H9 (cell line): ENCODE data around the gene MAL. TPM values are rescaled to one million over a fixed set of nuclear protein-coding genes. Genes with fewer than 3 reads are reported as not detected.

ENCODE experiments used
- DNase-seq: peaks from one replicate; pipeline ENCODE4 v3.0.0-alpha.2; 2017
- H2AFZ ChIP-seq: one replicate; pipeline ENCODE4 v1.6.1; 2013; ENCODE audit warnings: mild to moderate bottlenecking, low read length, control low read depth, moderate library complexity
- H2AK5ac ChIP-seq: 2 replicates; pipeline ENCODE4 v1.6.1; 2013; ENCODE audit warnings: low read length, control low read depth, mixed read lengths; ENCODE audit not compliant: insufficient read length
- H2BK120ac ChIP-seq: one replicate; pipeline ENCODE4 v1.6.1; 2013; ENCODE audit warnings: low read depth, mild to moderate bottlenecking, low read length, control low read depth, inconsistent platforms; ENCODE audit not compliant: poor library complexity, severe bottlenecking
- H2BK12ac ChIP-seq: 2 replicates; pipeline ENCODE4 v1.6.1; 2013; ENCODE audit warnings: low read length, control low read depth, mixed read lengths, low read depth; ENCODE audit not compliant: insufficient read length
- H2BK15ac ChIP-seq: 2 replicates; pipeline ENCODE4 v1.6.1; 2013; ENCODE audit warnings: low read depth, low read length, control low read depth
- H2BK20ac ChIP-seq: one replicate; pipeline ENCODE4 v1.6.1; 2013; ENCODE audit warnings: low read depth, mild to moderate bottlenecking, low read length, control low read depth, inconsistent platforms; ENCODE audit not compliant: poor library complexity, severe bottlenecking
- H2BK5ac ChIP-seq: 2 replicates; pipeline ENCODE4 v1.6.1; 2013; ENCODE audit warnings: low read length, control low read depth, mixed read lengths; ENCODE audit not compliant: insufficient read length
- H3K14ac ChIP-seq: 2 replicates; pipeline ENCODE4 v1.6.1; 2013; ENCODE audit warnings: low read length, control low read depth; ENCODE audit not compliant: insufficient read depth
- H3K18ac ChIP-seq: 2 replicates; pipeline ENCODE4 v1.6.1; 2013; ENCODE audit warnings: low read depth, mild to moderate bottlenecking, mixed read lengths, low read length, control low read depth; ENCODE audit not compliant: insufficient read length
- H3K23ac ChIP-seq: 2 replicates; pipeline ENCODE4 v1.6.1; 2013; ENCODE audit warnings: low read length, control low read depth, mixed read lengths, low read depth; ENCODE audit not compliant: insufficient read length
- H3K23me2 ChIP-seq: 2 replicates; pipeline ENCODE4 v1.6.1; 2013; ENCODE audit warnings: low read depth, mild to moderate bottlenecking, mixed read lengths, low read length, control low read depth; ENCODE audit not compliant: insufficient read length, poor library complexity, severe bottlenecking
- H3K27ac ChIP-seq: 2 replicates; pipeline ENCODE4 v1.5.1; 2013; ENCODE audit warnings: low read length, control low read depth, mixed read lengths, low read depth; ENCODE audit not compliant: insufficient read length
- H3K27me3 ChIP-seq: 2 replicates; pipeline ENCODE4 v1.6.1; 2013; ENCODE audit warnings: low read length, control low read depth, inconsistent platforms; ENCODE audit not compliant: insufficient read depth
- H3K4ac ChIP-seq: 2 replicates; pipeline ENCODE4 v1.6.1; 2013; ENCODE audit warnings: low read depth, mild to moderate bottlenecking, control low read depth, inconsistent platforms, low read length, moderate library complexity
- H3K4me1 ChIP-seq: 2 replicates; pipeline ENCODE4 v1.6.1; 2013; ENCODE audit warnings: low read length, control low read depth, inconsistent platforms; ENCODE audit not compliant: insufficient read depth
- H3K4me2 ChIP-seq: 2 replicates; pipeline ENCODE4 v1.6.1; 2013; ENCODE audit warnings: low read length, control low read depth, mixed read lengths; ENCODE audit not compliant: insufficient read length, insufficient read depth
- H3K56ac ChIP-seq: 2 replicates; pipeline ENCODE4 v1.6.1; 2013; ENCODE audit warnings: low read depth, mild to moderate bottlenecking, mixed read lengths, low read length, control low read depth; ENCODE audit not compliant: insufficient read length
- H3K79me1 ChIP-seq: 2 replicates; pipeline ENCODE4 v1.6.1; 2013; ENCODE audit warnings: low read depth, mild to moderate bottlenecking, moderate library complexity, low read length, control low read depth, inconsistent platforms; ENCODE audit not compliant: insufficient read depth, poor library complexity, severe bottlenecking
- H3K79me2 ChIP-seq: 2 replicates; pipeline ENCODE4 v1.6.1; 2013; ENCODE audit warnings: low read length, control low read depth, inconsistent platforms; ENCODE audit not compliant: insufficient read depth
- H3K9ac ChIP-seq: 2 replicates; pipeline ENCODE4 v1.6.1; 2013; ENCODE audit warnings: low read length, control low read depth, mixed read lengths; ENCODE audit not compliant: insufficient read length; ENCODE audit errors: extremely low read depth
- H3K9me3 ChIP-seq: one replicate; pipeline ENCODE4 v1.6.1; 2013; ENCODE audit warnings: low read depth, low read length, inconsistent platforms; ENCODE audit not compliant: control insufficient read depth
- H3T11ph ChIP-seq: one replicate; pipeline ENCODE4 v1.6.1; 2013; ENCODE audit warnings: mild to moderate bottlenecking, low read length, control low read depth, inconsistent platforms
- H4K20me1 ChIP-seq: one replicate; pipeline ENCODE4 v1.6.1; 2013; ENCODE audit not compliant: control insufficient read depth, insufficient read length, insufficient read depth
- H4K5ac ChIP-seq: 2 replicates; pipeline ENCODE4 v1.6.1; 2013; ENCODE audit warnings: low read depth, mild to moderate bottlenecking, mixed read lengths, low read length, control low read depth; ENCODE audit not compliant: insufficient read length
- H4K8ac ChIP-seq: replicated peaks from 2 replicates; pipeline ENCODE4 v1.6.1; 2013; ENCODE audit warnings: low read length, control low read depth, mixed read lengths, low read depth; ENCODE audit not compliant: insufficient read length
- H4K91ac ChIP-seq: 2 replicates; pipeline ENCODE4 v1.6.1; 2013; ENCODE audit warnings: low read depth, mild to moderate bottlenecking, moderate library complexity, mixed read lengths, low read length, control low read depth; ENCODE audit not compliant: insufficient read length
- H3K27ac Mint-ChIP-seq, 3 experiments: 2 replicates in 2 of 3; 3 replicates in 1 of 3; pipeline ENCODE4 v1.8.0; 2020 to 2021; ENCODE audit warnings: mixed read lengths in 3 of 3, mild to moderate bottlenecking in 1 of 3, moderate library complexity in 1 of 3
- H3K27me3 Mint-ChIP-seq: 2 replicates; pipeline ENCODE4 v1.8.0; 2021; ENCODE audit warnings: low read depth, mild to moderate bottlenecking, moderate library complexity, mixed read lengths
- H3K36me3 Mint-ChIP-seq, 3 experiments: 2 replicates in 2 of 3; 3 replicates in 1 of 3; pipeline ENCODE4 v1.8.0; 2020 to 2021; ENCODE audit warnings: low read depth in 3 of 3, mixed read lengths in 3 of 3; ENCODE audit not compliant: insufficient read depth in 1 of 3
- H3K4me1 Mint-ChIP-seq, 2 experiments: 2 replicates each; pipeline ENCODE4 v1.8.0; 2020; ENCODE audit warnings: mixed read lengths in 2 of 2
- H3K4me3 Mint-ChIP-seq, 2 experiments: 2 replicates in 1 of 2; 3 replicates in 1 of 2; pipeline ENCODE4 v1.8.0; 2020 to 2021; ENCODE audit warnings: mild to moderate bottlenecking in 2 of 2, mixed read lengths in 2 of 2, moderate library complexity in 1 of 2
- H3K9me3 Mint-ChIP-seq, 2 experiments: 2 replicates in 1 of 2; 3 replicates in 1 of 2; pipeline ENCODE4 v1.8.0; 2020; ENCODE audit warnings: mild to moderate bottlenecking in 2 of 2, mixed read lengths in 2 of 2, moderate library complexity in 1 of 2
- CTCF ChIP-seq: fragments of 200-600 bp; sonication (generic); conservative IDR thresholded peaks from 3 replicates; pipeline ENCODE4 v1.8.0; 2021; ENCODE audit warnings: antibody characterized with exemption, mild to moderate bottlenecking
- WGBS: extraction: QIAGEN DNeasy Blood & Tissue Kit; methylation state at CpG from one replicate; pipeline ENCODE4 v1.1.7; 2013; ENCODE audit warnings: missing lambda C conversion rate, low lambda C conversion rate, mixed read lengths; ENCODE audit not compliant: insufficient read length; ENCODE audit errors: extremely low coverage; 5-methylcytosine and 5-hydroxymethylcytosine counted together
- total RNA-seq: library from RNA; stranded (reverse); gene quantifications from 2 replicates; pipeline ENCODE4 v1.2.1, GENCODE V29; 2021

Gene MAL
- total RNA-seq, 1 experiment from 2014 or later = not detected

- no peaks in the 10 kb centered on the region for H3K79me2 ChIP-seq
- no peak for DNase-seq
- H4K91ac ChIP-seq = no peak overlapping the region
- H2AFZ ChIP-seq = no peak overlapping the region
- no peak overlapping the region for H3K4me2 ChIP-seq
- no peaks in the 10 kb centered on the region for H3K36me3 Mint-ChIP-seq
- peaks cover 20% of the 10 kb centered on the region for H3K27me3 Mint-ChIP-seq
- H2BK20ac ChIP-seq = no peak overlapping the region
- H3K23me2 ChIP-seq = no peaks in the 10 kb centered on the region
- H3K27ac Mint-ChIP-seq = no peak overlapping the region
- H3T11ph ChIP-seq = no peak overlapping the region
- no peaks in the 10 kb centered on the region for H3K79me1 ChIP-seq
- no peak overlapping the region for H3K27ac ChIP-seq
- no peak overlapping the region for H2BK12ac ChIP-seq
- H3K23ac ChIP-seq = no peak overlapping the region
- no peak for TF ChIP-seq CTCF
- no CpG with 5 or more reads among the region's 11 CpGs for WGBS
- no peak overlapping the region for H3K56ac ChIP-seq
- H3K9ac ChIP-seq = no peak overlapping the region
- no peak overlapping the region for H2BK5ac ChIP-seq
- H4K20me1 ChIP-seq = no peaks in the 10 kb centered on the region
- H3K4me3 Mint-ChIP-seq = no peak overlapping the region
- no peak overlapping the region for H4K8ac ChIP-seq
- no peak overlapping the region for H3K4ac ChIP-seq
- H2BK120ac ChIP-seq = no peak overlapping the region
- H2AK5ac ChIP-seq = no peak overlapping the region
- H3K4me1 ChIP-seq = no peaks in the 10 kb centered on the region; the same call in 1 of the 2 replicates
- H3K18ac ChIP-seq = no peak overlapping the region
- no peaks in the 10 kb centered on the region for H3K9me3 ChIP-seq
- no peaks in the 10 kb centered on the region for H3K27me3 ChIP-seq
- H3K9me3 Mint-ChIP-seq = no peaks in the 10 kb centered on the region
- H3K4me1 Mint-ChIP-seq = peaks cover 16 to 22% of the 10 kb centered on the region in 2 experiments
- no peak overlapping the region for H4K5ac ChIP-seq
- H3K14ac ChIP-seq = no peak overlapping the region
- H2BK15ac ChIP-seq = no peak overlapping the region
These were observed 33.6 kb downstream of the MAL start for GRCh38 chr2:95058989-95059641.
